Muscle of leg (tissue), 11 donors: ENCODE measurements around the gene AQP5. TPM values are rescaled to one million over a fixed set of nuclear protein-coding genes. Genes with fewer than 3 reads are reported as not detected.

ENCODE experiments used
- DNase-seq: peaks from one replicate; pipeline ENCODE4 v3.0.0; 2013
- H3K27ac ChIP-seq: one replicate; pipeline ENCODE4 v1.5.1; 2013; ENCODE audit warnings: mild to moderate bottlenecking, low read length, control low read depth
- H3K27me3 ChIP-seq: one replicate; pipeline ENCODE4 v1.6.1; 2013; ENCODE audit warnings: low read length; ENCODE audit not compliant: control insufficient read depth, insufficient read depth
- H3K36me3 ChIP-seq: one replicate; pipeline ENCODE4 v1.6.1; 2013; ENCODE audit warnings: low read length; ENCODE audit not compliant: control insufficient read depth, insufficient read depth
- H3K4me1 ChIP-seq: one replicate; pipeline ENCODE4 v1.6.1; 2013; ENCODE audit warnings: low read length; ENCODE audit not compliant: control insufficient read depth, insufficient read depth
- H3K4me3 ChIP-seq: one replicate; pipeline ENCODE4 v1.5.1; 2013; ENCODE audit warnings: low read length, control low read depth
- H3K9me3 ChIP-seq: replicated peaks from 2 replicates; pipeline ENCODE4 v1.6.1; 2013; ENCODE audit warnings: low read depth, low read length; ENCODE audit not compliant: control insufficient read depth
- WGBS: methylation state at CpG from one replicate; pipeline ENCODE4 v1.1.5; 2013; ENCODE audit warnings: missing lambda C conversion rate; ENCODE audit not compliant: insufficient coverage; 5-methylcytosine and 5-hydroxymethylcytosine counted together
- polyA plus RNA-seq, 8 donors: library from polyadenylated mRNA; unstranded; fragments of 120-200 nt; gene quantifications; one replicate each; pipeline versions ENCODE4 v1.2.1 to v1.2.3, GENCODE V29; 2013; ENCODE audit warnings: inconsistent platforms in 1 of 8, low replicate concordance in 1 of 8; ENCODE audit not compliant: insufficient read length in 8 of 8, insufficient read depth in 1 of 8
- total RNA-seq: library from RNA; stranded (reverse); fragments of 120-200 nt; gene quantifications from one replicate; pipeline ENCODE4 v1.2.4, GENCODE V29; 2013

AQP5 gene
- total and polyA plus RNA-seq, 9 donors = 0.23 to 1.1 (median 0.58) TPM

GRCh38 chr12:49956663-49957569, 4.8 kb upstream of the AQP5 start:
- 92% methylated on average over 2 of the region's 6 CpGs for WGBS
- H3K4me3 ChIP-seq = no peak overlapping the region
- peaks cover 81% of the 10 kb centered on the region for H3K27me3 ChIP-seq
- H3K36me3 ChIP-seq = no peaks in the 10 kb centered on the region
- H3K27ac ChIP-seq = no peak overlapping the region
- H3K9me3 ChIP-seq = no peaks in the 10 kb centered on the region
- peaks cover 27% of the 10 kb centered on the region for H3K4me1 ChIP-seq
- DNase-seq = no peak

DNA sequence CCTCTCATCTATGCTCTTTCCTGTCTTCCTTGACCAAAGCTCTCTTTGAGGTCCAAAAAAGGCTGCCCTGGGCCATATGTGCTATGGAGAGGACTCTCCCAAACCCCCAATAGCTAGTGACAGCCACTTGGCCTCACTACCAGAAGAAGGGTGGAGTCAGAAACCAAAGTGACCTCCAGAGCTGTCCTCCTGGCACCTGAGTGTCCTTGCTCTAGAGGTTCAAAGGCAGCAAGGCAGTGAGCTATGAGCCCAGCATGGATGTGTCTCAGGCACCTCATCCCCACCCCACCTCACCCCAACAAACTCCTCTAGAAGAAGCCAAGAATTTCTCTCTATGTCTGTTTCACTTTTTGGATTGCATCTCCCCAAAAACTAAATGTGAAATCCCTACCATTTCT, 4.1 kb upstream of the AQP5 start:
- H3K27ac ChIP-seq = no peak overlapping the region
- no peaks in the 10 kb centered on the region for H3K9me3 ChIP-seq
- no peak for DNase-seq
- peaks cover 86% of the 10 kb centered on the region for H3K27me3 ChIP-seq
- peaks cover 29% of the 10 kb centered on the region for H3K4me1 ChIP-seq
- no peak overlapping the region for H3K4me3 ChIP-seq
- no peaks in the 10 kb centered on the region for H3K36me3 ChIP-seq

- Histone ChIP-seq H3K27me3 (peaks cover 85% of the 10 kb centered on the region), H3K36me3 (no peaks in the 10 kb centered on the region), H3K4me1 (peaks cover 29% of the 10 kb centered on the region), H3K4me3 (no peak overlapping the region), H3K27ac (no peak overlapping the region), H3K9me3 (no peaks in the 10 kb centered on the region)
- WGBS = 48% methylated on average over 8 of the region's 11 CpGs
- no peak for DNase-seq
Measured at GRCh38 chr12:49959685-49960473, 1.8 kb upstream of the AQP5 start.

GRCh38 chr12:49960474-49961110, 1.1 kb upstream of the AQP5 start:
- Histone ChIP-seq H3K9me3 (no peaks in the 10 kb centered on the region), H3K36me3 (no peaks in the 10 kb centered on the region), H3K27me3 (peaks cover 82% of the 10 kb centered on the region), H3K4me3 (no peak overlapping the region), H3K4me1 (peaks cover 29% of the 10 kb centered on the region), H3K27ac (no peak overlapping the region)
- DNase-seq = no peak
- 31% methylated on average over 9 of the region's 13 CpGs for WGBS

DNA sequence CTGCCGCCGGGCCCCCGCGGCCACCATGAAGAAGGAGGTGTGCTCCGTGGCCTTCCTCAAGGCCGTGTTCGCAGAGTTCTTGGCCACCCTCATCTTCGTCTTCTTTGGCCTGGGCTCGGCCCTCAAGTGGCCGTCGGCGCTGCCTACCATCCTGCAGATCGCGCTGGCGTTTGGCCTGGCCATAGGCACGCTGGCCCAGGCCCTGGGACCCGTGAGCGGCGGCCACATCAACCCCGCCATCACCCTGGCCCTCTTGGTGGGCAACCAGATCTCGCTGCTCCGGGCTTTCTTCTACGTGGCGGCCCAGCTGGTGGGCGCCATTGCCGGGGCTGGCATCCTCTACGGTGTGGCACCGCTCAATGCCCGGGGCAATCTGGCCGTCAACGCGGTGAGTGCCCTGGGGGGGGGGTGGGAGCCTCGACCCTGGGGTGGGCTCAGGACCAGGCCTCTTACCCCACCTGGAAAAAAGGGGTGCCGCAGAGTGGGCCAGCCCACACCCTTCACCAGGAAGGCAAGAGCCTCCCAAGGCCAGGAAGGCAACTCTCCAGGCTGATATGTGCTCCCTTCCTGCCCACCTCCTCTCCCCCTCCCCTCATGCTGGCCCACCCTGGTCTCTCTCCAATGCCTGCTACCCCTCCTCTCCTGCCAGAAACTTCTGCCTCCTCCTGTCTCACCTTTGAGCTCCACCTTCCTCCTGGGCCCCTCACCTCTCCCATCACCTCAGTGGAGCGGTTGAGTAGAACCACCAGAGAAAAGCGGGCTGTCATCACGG, 507 bp downstream of the AQP5 start:
- no peak for DNase-seq
- H3K27me3 ChIP-seq = peaks cover 76% of the 10 kb centered on the region
- H3K4me1 ChIP-seq = peaks cover 31% of the 10 kb centered on the region
- H3K36me3 ChIP-seq = no peaks in the 10 kb centered on the region
- H3K4me3 ChIP-seq = no peak overlapping the region
- 49% methylated on average over 30 of the region's 37 CpGs for WGBS
- H3K9me3 ChIP-seq = no peaks in the 10 kb centered on the region
- H3K27ac ChIP-seq = no peak overlapping the region

- peaks cover 76% of the 10 kb centered on the region for H3K27me3 ChIP-seq
Measured at GRCh38 chr12:49962861-49963765, 1.4 kb downstream of the AQP5 start.

GRCh38 chr12:49963976-49964815, 2.5 kb downstream of the AQP5 start:
- Histone ChIP-seq H3K4me1 (peaks cover 39% of the 10 kb centered on the region), H3K4me3 (no peak overlapping the region), H3K9me3 (no peaks in the 10 kb centered on the region), H3K36me3 (no peaks in the 10 kb centered on the region), H3K27me3 (peaks cover 76% of the 10 kb centered on the region), H3K27ac (no peak overlapping the region)
- DNase-seq = no peak
- WGBS = 93% methylated on average over 9 of the region's 17 CpGs

More at GRCh38 chr12:49962861-49963765, 1.4 kb downstream of the AQP5 start:
- no peak for DNase-seq
- Histone ChIP-seq H3K4me3 (no peak overlapping the region), H3K4me1 (peaks cover 39% of the 10 kb centered on the region), H3K27ac (no peak overlapping the region), H3K9me3 (no peaks in the 10 kb centered on the region), H3K36me3 (no peaks in the 10 kb centered on the region)
- WGBS = 67% methylated on average over 12 of the region's 21 CpGs

DNA sequence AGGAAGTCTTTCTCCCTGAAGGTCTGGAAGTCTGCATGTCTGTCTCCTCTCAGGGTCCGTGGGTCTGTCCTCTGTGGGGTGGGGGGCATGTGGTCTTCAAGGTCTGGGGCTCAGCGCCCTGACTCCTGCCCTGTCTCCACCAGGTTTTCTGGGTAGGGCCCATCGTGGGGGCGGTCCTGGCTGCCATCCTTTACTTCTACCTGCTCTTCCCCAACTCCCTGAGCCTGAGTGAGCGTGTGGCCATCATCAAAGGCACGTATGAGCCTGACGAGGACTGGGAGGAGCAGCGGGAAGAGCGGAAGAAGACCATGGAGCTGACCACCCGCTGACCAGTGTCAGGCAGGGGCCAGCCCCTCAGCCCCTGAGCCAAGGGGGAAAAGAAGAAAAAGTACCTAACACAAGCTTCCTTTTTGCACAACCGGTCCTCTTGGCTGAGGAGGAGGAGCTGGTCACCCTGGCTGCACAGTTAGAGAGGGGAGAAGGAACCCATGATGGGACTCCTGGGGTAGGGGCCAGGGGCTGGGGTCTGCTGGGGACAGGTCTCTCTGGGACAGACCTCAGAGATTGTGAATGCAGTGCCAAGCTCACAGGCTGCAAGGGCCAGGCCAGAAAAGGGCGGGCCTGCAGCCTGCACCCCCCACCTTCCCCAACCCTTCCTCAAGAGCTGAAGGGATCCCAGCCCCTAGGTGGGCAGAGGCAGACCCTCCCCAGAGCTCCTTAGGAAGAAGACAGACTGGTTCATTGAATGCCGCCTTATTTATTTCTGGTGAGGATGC, 3.4 kb downstream of the AQP5 start:
- H3K9me3 ChIP-seq = no peaks in the 10 kb centered on the region
- peaks cover 76% of the 10 kb centered on the region for H3K27me3 ChIP-seq
- whole genome bisulfite sequencing = 46% methylated on average over 8 of the region's 13 CpGs
- H3K36me3 ChIP-seq = no peaks in the 10 kb centered on the region
- H3K27ac ChIP-seq = no peak overlapping the region
- H3K4me1 ChIP-seq = peaks cover 31% of the 10 kb centered on the region
- no peak for DNase-seq
- H3K4me3 ChIP-seq = no peak overlapping the region
